HCT116 (cell line): ENCODE measurements around the gene TSPEAR. TPM values are rescaled to one million over a fixed set of nuclear protein-coding genes. Genes with fewer than 3 reads are reported as not detected.

ENCODE experiments used
- ATAC-seq: fragments of 200-7000 bp; cut with Tn5 transposase; 2 replicates; pipeline ENCODE4 v1.9.1; 2020; ENCODE audit warnings: mild to moderate bottlenecking, moderate library complexity
- BruUV-seq: library from RNA; stranded (reverse); fragments of 400-500 nt; replicated peaks from 2 replicates; lab custom pipeline; 2021; lab: Mats Ljungman, UMichigan
- CTCF ChIA-PET: fragments of 300-600 bp; sonication (Branson Sonifier 250); formaldehyde crosslinking; loops from one replicate; lab custom pipeline; 2021; ENCODE audit warnings: antibody characterized with exemption; lab: Charles Lee
- POLR2A ChIA-PET: fragments of 300-600, 350-600 bp; sonication (Branson Sonifier 250); formaldehyde crosslinking; loops from one replicate; lab custom pipeline; 2021; ENCODE audit warnings: antibody characterized with exemption; lab: Charles Lee
- RAD21 ChIA-PET, 2 experiments: fragments of 300-600 bp; sonication (Branson Sonifier 250); formaldehyde crosslinking; loops; one replicate each; lab custom pipeline; 2023; ENCODE audit warnings: low total read pairs in 2 of 2; ENCODE audit not compliant: uncharacterized antibody in 2 of 2, unreplicated experiment in 2 of 2, low non-redundant PET in 1 of 2; lab: Charles Lee
- DNase-seq: peaks from one replicate; pipeline ENCODE4 v3.0.0-alpha.2; 2010; ENCODE audit warnings: low read depth, low spot score
- H2AFZ ChIP-seq: fragments of 200-600 bp; shearing (Covaris generic), sonication (generic); 2 replicates; pipeline ENCODE4 v1.6.1; 2017; ENCODE audit warnings: low read depth, mixed run types, mixed read lengths, antibody characterized with exemption, low read length; ENCODE audit not compliant: poor library complexity, severe bottlenecking
- H3K27ac ChIP-seq: 2 replicates; pipeline ENCODE4 v1.5.1; 2012; ENCODE audit warnings: low read depth, low read length
- H3K27me3 ChIP-seq: fragments of 200-600 bp; sonication (generic); 2 replicates; pipeline ENCODE4 v1.6.1; 2016; ENCODE audit warnings: mixed run types, low read length, mixed read lengths; ENCODE audit not compliant: insufficient read depth
- H3K36me3 ChIP-seq, 2 experiments: fragments of 200-500 bp in 1 of 2; fragments of 200-600 bp in 1 of 2; sonication (Bioruptor generic) in 1 of 2; sonication (generic) in 1 of 2; 2 replicates each; pipeline versions ENCODE4 v1.5.1 to v1.6.1; 2014 to 2016; ENCODE audit warnings: low read length in 2 of 2, inconsistent platforms in 1 of 2, mixed read lengths in 1 of 2, mixed run types in 1 of 2; ENCODE audit not compliant: insufficient read depth in 2 of 2, control insufficient read depth in 1 of 2
- H3K4me1 ChIP-seq, 2 experiments: fragments of 200-600 bp in 1 of 2; sonication (generic) in 1 of 2; 2 replicates each; pipeline versions ENCODE4 v1.5.1 to v1.6.1; 2012 to 2017; ENCODE audit warnings: low read length in 2 of 2, inconsistent platforms in 1 of 2, mild to moderate bottlenecking in 1 of 2, mixed read lengths in 1 of 2, mixed run types in 1 of 2, moderate library complexity in 1 of 2; ENCODE audit not compliant: insufficient read depth in 2 of 2, control insufficient read depth in 1 of 2
- H3K4me2 ChIP-seq: fragments of 200-600 bp; sonication (generic); 2 replicates; pipeline ENCODE4 v1.6.1; 2017; ENCODE audit warnings: mixed run types, low read length, mixed read lengths
- H3K4me3 ChIP-seq, 2 experiments: fragments of 200-600 bp in 1 of 2; sonication (generic) in 1 of 2; replicated peaks in 1 of 2; 2 replicates each; pipeline ENCODE4 v1.5.1; 2011 to 2016; ENCODE audit warnings: low read length in 2 of 2, control low read depth in 1 of 2, low read depth in 1 of 2, mild to moderate bottlenecking in 1 of 2, mixed read lengths in 1 of 2, mixed run types in 1 of 2
- H3K79me2 ChIP-seq: fragments of 200-600 bp; sonication (generic); 2 replicates; pipeline ENCODE4 v1.6.1; 2017; ENCODE audit warnings: mild to moderate bottlenecking, mixed run types, low read length, moderate library complexity, mixed read lengths; ENCODE audit not compliant: insufficient read depth
- H3K9ac ChIP-seq: fragments of 200-600 bp; sonication (generic); 2 replicates; pipeline ENCODE4 v1.6.1; 2016; ENCODE audit warnings: low read length, mixed read lengths
- H3K9me2 ChIP-seq: fragments of 200-600 bp; sonication (generic), shearing (Covaris generic); 2 replicates; pipeline ENCODE4 v1.6.1; 2017; ENCODE audit warnings: mixed run types, mild to moderate bottlenecking, moderate library complexity; ENCODE audit not compliant: insufficient read depth
- H3K9me3 ChIP-seq, 2 experiments: fragments of 200-500 bp in 1 of 2; fragments of 200-600 bp in 1 of 2; sonication (Bioruptor generic) in 1 of 2; sonication (generic) in 1 of 2; 2 replicates each; pipeline ENCODE4 v1.6.1; 2014 to 2017; ENCODE audit warnings: low read length in 2 of 2, mixed read lengths in 2 of 2, inconsistent platforms in 1 of 2, low read depth in 1 of 2, mild to moderate bottlenecking in 1 of 2, mixed run types in 1 of 2, moderate library complexity in 1 of 2; ENCODE audit not compliant: control insufficient read depth in 1 of 2, insufficient read depth in 1 of 2
- H4K20me1 ChIP-seq: fragments of 200-600 bp; sonication (generic), shearing (Covaris generic); 2 replicates; pipeline ENCODE4 v1.6.1; 2017; ENCODE audit warnings: mixed run types, mild to moderate bottlenecking, moderate library complexity; ENCODE audit not compliant: insufficient read depth
- ATF3 ChIP-seq: IDR thresholded peaks from 2 replicates; pipeline ENCODE4 v1.6.1; 2012
- ELF1 ChIP-seq: IDR thresholded peaks from 2 replicates; pipeline ENCODE4 v1.6.1; 2012; ENCODE audit warnings: low read depth, borderline replicate concordance
- EZH2 ChIP-seq: fragments of 200-600 bp; sonication (generic); IDR thresholded peaks from 2 replicates; pipeline ENCODE4 v1.6.1; 2017; ENCODE audit warnings: antibody characterized with exemption, mixed run types
- FOSL1 ChIP-seq: IDR thresholded peaks from 2 replicates; pipeline ENCODE4 v1.6.1; 2012; ENCODE audit warnings: low read depth
- JUND ChIP-seq: IDR thresholded peaks from 2 replicates; pipeline ENCODE4 v1.6.1; 2012
- POLR2A ChIP-seq: IDR thresholded peaks from 2 replicates; pipeline ENCODE4 v1.7.0; 2011; ENCODE audit warnings: borderline replicate concordance; ENCODE audit not compliant: insufficient read depth, insufficient read length; ENCODE audit errors: extremely low read depth
- RAD21 ChIP-seq: IDR thresholded peaks from 2 replicates; pipeline ENCODE4 v1.6.1; 2012; ENCODE audit warnings: low read depth, mild to moderate bottlenecking
- SP1 ChIP-seq: IDR thresholded peaks from 2 replicates; pipeline ENCODE4 v1.6.1; 2012; ENCODE audit warnings: low read depth
- SRF ChIP-seq: IDR thresholded peaks from 2 replicates; pipeline ENCODE4 v1.6.1; 2012; ENCODE audit warnings: low read depth
- TCF7L2 ChIP-seq: IDR thresholded peaks from 2 replicates; pipeline ENCODE4 v1.7.0; 2011; ENCODE audit warnings: borderline replicate concordance, inconsistent platforms; ENCODE audit not compliant: insufficient read depth, insufficient read length; ENCODE audit errors: extremely low read depth
- YY1 ChIP-seq: IDR thresholded peaks from 2 replicates; pipeline ENCODE4 v1.6.1; 2011; ENCODE audit warnings: low read length, low read depth, moderate library complexity, mild to moderate bottlenecking; ENCODE audit not compliant: insufficient replicate concordance; ENCODE audit errors: extremely low read depth
- ZBTB33 ChIP-seq: IDR thresholded peaks from 2 replicates; pipeline ENCODE4 v1.6.1; 2011; ENCODE audit warnings: mild to moderate bottlenecking, low read length, moderate library complexity; ENCODE audit not compliant: insufficient replicate concordance; ENCODE audit errors: extremely low read depth
- ZFX ChIP-seq: fragments of 450-650 bp; IDR thresholded peaks from 2 replicates; pipeline ENCODE4 v1.6.1; 2017
- intact Hi-C: fragments of 100-400 bp; cut with micrococcal nuclease; formaldehyde crosslinking; loops from 2 replicates; pipeline ENCODE4 v1.10.0; 2022
- total RNA-seq: library from RNA; stranded (reverse); gene quantifications from one replicate; pipeline ENCODE4 v1.2.1, GENCODE V29; 2021; ENCODE audit not compliant: unreplicated experiment

The TSPEAR gene
- total RNA-seq, 1 experiment from 2014 or later, result not detected

- ChIA-PET CTCF (no interaction called here), POLR2A (no interaction called here), RAD21 (no interaction called here)
- H3K9ac ChIP-seq, result no peak overlapping the region
- no peaks in the 10 kb centered on the region for H3K79me2 ChIP-seq
- no peak overlapping the region for H3K4me3 ChIP-seq
- intact Hi-C loops, result no loop called here
- H3K4me2 ChIP-seq, result no peak overlapping the region
- H3K4me1 ChIP-seq, result peaks cover 12 to 19% of the 10 kb centered on the region in 2 experiments
- no peaks in the 10 kb centered on the region for H3K9me3 ChIP-seq
- TF ChIP-seq SRF, result no peak
- no peak for TF ChIP-seq RAD21
- no peak for TF ChIP-seq ATF3
- no peak for TF ChIP-seq EZH2
- no peak for TF ChIP-seq ZBTB33
- DNase-seq (no peak), ATAC-seq (no peak)
- no peak overlapping the region for H2AFZ ChIP-seq
- H3K9me2 ChIP-seq, result no peaks in the 10 kb centered on the region
- H4K20me1 ChIP-seq, result no peaks in the 10 kb centered on the region
- no peak overlapping the region for H3K27ac ChIP-seq
- BruUV-seq, result no TSS peak
- no peaks in the 10 kb centered on the region for H3K36me3 ChIP-seq
- no peaks in the 10 kb centered on the region for H3K27me3 ChIP-seq
Measured at GRCh38 chr21:44757731-44758130, 46.4 kb upstream of the TSPEAR start.

- CTCF ChIA-PET, result interaction anchor here (1.5 kb wide), 1 partner anchor 382 kb away, joined by 3 read pairs; no protein-coding TSS in a partner anchor
- H4K20me1 ChIP-seq, result no peaks in the 10 kb centered on the region
- no peaks in the 10 kb centered on the region for H3K9me2 ChIP-seq
- no peak overlapping the region for H3K4me3 ChIP-seq
- no peak overlapping the region for H3K4me2 ChIP-seq
- no TSS peak for BruUV-seq
- no peaks in the 10 kb centered on the region for H3K27me3 ChIP-seq
- TF ChIP-seq JUND (no peak), TCF7L2 (no peak), ZBTB33 (no peak), ELF1 (no peak), ATF3 (no peak), FOSL1 (no peak), SP1 (no peak), POLR2A (no peak), YY1 (no peak), EZH2 (no peak), ZFX (no peak)
- TF ChIP-seq, all 23 proteins: peak for 0
- Histone ChIP-seq H3K27ac (no peak overlapping the region), H3K79me2 (no peaks in the 10 kb centered on the region), H2AFZ (no peak overlapping the region), H3K9me3 (no peaks in the 10 kb centered on the region), H3K4me1 (peaks cover 13 to 21% of the 10 kb centered on the region in 2 experiments), H3K36me3 (no peaks in the 10 kb centered on the region), H3K9ac (no peak overlapping the region)
- intact Hi-C loops, result no loop called here
- POLR2A ChIA-PET, result no interaction called here
- RAD21 ChIA-PET, result no interaction called here
- DNase-seq, result no peak
- no peak for ATAC-seq
Measured at GRCh38 chr21:44756423-44757185, 45.2 kb upstream of the TSPEAR start.
